NB4 (cell line): Measurements from ENCODE around the gene TNP2.

Experiments used
- DNase-seq: peaks from one replicate; pipeline ENCODE4 v3.0.0; 2010; ENCODE audit warnings: low read depth
- H3K4me3 ChIP-seq: one replicate; pipeline ENCODE4 v1.5.1; 2011; ENCODE audit warnings: mild to moderate bottlenecking, low read depth, low read length, moderate library complexity
- MYC ChIP-seq: IDR thresholded peaks from 2 replicates; pipeline ENCODE4 v1.6.1; 2011; ENCODE audit warnings: low read depth, low read length
- POLR2A ChIP-seq: IDR thresholded peaks from 2 replicates; pipeline ENCODE4 v1.6.1; 2011; ENCODE audit warnings: mild to moderate bottlenecking; ENCODE audit not compliant: insufficient read length; ENCODE audit errors: extremely low read depth
- TF ChIP-seq, protein P1 (sequence below): IDR thresholded peaks from one replicate; pipeline ENCODE4 v1.5.1; 2012; ENCODE audit warnings: low read depth, low read length
- TF ChIP-seq, protein P2 (sequence below): IDR thresholded peaks from 2 replicates; pipeline ENCODE4 v1.6.1; 2011; ENCODE audit warnings: low read depth, low read length

The TNP2 gene

DNA sequence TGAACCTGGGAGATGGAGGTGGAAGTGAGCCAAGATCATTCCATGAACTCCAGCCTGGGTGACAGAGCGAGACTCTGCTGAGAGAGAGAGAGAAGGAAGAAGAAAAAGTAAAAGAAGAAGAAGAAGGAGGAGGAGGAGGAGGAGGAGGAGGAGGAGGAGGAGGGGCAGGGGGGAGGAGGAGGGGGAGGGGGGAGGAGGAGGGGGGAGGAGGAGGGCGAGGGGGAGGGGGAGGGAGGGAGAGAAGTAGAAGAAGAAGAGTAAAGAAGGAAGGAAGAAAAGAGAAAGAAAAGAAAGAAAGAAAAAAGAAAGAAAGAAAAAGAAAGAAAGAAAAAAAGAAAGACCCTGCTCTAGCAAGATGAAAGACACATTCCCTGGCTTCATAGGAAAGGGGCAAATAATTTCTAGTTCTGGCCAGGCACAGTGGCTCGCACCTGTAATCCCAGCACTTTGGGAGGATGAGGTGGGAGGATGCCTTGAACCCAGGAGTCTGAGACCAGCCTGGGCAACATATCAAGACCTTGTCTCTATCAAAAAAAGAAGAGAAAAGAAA is 36.7 kb downstream of the TNP2 start:
- H3K4me3 ChIP-seq = no peak overlapping the region
- TF ChIP-seq, protein P1, sequence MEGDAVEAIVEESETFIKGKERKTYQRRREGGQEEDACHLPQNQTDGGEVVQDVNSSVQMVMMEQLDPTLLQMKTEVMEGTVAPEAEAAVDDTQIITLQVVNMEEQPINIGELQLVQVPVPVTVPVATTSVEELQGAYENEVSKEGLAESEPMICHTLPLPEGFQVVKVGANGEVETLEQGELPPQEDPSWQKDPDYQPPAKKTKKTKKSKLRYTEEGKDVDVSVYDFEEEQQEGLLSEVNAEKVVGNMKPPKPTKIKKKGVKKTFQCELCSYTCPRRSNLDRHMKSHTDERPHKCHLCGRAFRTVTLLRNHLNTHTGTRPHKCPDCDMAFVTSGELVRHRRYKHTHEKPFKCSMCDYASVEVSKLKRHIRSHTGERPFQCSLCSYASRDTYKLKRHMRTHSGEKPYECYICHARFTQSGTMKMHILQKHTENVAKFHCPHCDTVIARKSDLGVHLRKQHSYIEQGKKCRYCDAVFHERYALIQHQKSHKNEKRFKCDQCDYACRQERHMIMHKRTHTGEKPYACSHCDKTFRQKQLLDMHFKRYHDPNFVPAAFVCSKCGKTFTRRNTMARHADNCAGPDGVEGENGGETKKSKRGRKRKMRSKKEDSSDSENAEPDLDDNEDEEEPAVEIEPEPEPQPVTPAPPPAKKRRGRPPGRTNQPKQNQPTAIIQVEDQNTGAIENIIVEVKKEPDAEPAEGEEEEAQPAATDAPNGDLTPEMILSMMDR = no peak
- TF ChIP-seq POLR2A (no peak), MYC (no peak)
- TF ChIP-seq, protein P2, sequence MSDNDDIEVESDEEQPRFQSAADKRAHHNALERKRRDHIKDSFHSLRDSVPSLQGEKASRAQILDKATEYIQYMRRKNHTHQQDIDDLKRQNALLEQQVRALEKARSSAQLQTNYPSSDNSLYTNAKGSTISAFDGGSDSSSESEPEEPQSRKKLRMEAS = no peak
- DNase-seq = no peak

DNA sequence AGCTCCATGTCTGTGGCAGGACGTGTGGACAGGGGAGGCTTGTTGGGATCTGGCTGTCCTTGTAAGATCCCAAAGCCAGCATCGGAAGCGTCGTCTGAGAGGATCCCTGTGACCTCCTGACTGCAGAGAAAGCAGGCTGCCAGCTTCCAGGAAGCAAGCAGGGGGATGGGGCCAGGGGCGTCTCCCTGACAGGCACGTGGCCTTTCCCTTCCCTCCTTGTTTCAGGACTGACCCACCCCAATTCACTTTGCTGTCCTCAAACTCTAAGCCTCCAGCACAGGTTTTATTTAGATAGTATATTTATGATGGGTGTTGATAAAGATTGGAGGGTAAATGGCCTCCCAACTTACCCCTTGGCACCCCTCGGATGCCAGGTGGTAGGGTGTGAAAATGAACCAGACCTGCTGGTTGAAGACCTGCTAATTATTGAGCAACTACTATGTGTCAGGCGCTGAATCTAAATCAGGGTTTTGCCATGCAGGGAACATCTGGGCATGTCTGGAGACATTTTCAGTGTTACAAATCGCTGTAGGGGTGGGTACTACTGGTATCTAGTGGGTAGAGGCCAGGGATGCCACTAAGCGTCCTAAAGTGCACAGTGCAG is 37.7 kb downstream of the TNP2 start:
- no peak for DNase-seq
- no peak for TF ChIP-seq POLR2A
- TF ChIP-seq MYC = no peak
- TF ChIP-seq, protein P2 = no peak
- TF ChIP-seq, protein P1 = no peak
- no peak overlapping the region for H3K4me3 ChIP-seq

DNA sequence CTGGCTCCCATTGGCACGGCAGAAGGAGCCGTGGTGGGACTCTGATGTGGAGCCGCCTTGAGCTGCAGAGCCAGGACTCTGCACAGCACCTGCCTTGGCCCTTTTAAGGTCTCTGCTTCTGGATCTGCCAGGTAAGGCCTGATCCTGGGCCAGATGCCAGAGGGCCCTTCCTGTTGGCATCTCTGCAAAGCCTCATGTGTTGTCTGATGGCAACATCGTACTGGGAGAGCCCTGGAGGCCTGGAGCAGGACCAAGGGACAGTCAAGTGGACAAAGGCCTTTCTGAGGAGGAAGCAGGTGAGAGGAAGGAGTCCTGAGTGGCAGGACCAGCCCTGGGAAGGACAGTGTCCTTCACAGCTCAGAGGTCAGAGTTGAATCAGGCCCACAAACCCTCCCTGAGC is 39.2 kb downstream of the TNP2 start:
- no peak overlapping the region for H3K4me3 ChIP-seq
- TF ChIP-seq, protein P1 = no peak
- DNase-seq = no peak

DNA sequence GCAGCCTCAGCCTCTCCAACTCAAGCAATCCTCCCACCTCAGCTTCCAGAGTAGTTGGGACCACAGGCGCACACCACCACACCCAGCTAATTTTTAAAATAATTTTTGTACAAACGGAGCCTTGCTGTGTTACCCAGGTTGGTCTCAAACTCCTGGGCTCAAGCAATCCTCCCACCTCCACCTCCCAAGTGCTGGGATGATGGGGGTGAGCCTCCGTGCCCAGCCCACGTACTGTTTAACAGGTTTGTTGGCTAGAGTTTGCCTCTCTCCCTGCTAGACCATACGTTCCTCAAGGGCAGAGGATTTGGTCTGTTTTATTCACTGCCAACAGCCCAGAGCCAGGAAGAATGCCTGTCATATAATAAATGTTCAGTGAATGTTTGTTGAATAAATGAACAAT is 39.7 kb downstream of the TNP2 start:
- no peak for TF ChIP-seq MYC
- TF ChIP-seq, protein P2 = no peak
- TF ChIP-seq, protein P1 = no peak
- no peak for TF ChIP-seq POLR2A
- no peak overlapping the region for H3K4me3 ChIP-seq
- no peak for DNase-seq

DNA sequence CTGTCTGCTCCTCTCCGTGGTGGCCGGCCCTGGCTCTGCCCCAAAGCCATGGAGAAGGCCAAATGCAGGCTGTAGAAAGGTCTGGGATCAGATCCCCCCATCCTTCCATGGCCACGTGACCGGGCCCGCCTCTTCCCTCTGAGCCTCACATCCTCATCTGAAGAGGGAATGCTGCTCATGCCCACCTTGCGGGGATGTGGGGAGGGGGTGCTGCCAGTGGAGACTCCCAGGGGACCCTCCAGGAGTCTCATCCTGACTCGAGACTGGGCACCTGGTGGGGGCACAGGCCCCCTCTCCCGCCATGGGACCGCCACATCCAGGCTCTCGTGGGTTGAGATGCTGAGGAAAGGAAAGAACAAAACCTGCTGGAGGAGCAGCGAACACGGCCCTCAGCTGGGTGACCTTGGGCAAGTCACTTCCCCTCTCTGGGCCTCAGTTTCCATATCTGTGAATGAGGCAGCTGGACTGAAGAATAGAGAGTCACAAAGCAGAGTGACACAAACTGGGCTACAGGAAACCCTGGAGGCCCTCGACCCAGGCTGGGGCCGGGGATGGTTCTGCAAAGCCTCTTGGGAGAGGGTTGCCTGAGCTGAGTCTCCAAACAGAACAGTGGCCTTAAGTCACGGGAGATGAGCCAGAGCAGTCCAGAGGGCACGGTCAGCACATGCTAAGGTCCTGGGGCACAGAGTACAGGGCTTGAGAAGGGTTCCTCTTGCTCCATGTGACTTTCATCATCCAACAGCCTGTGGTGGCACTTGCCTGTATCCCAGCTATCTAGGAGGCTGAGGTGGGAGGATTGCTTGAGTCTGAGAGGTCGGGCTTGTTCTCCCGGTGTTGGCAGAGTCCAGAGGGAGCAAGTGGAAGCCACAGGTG is 43.2 kb downstream of the TNP2 start:
- H3K4me3 ChIP-seq = no peak overlapping the region
- DNase-seq = no peak
- TF ChIP-seq, protein P2 = no peak
- TF ChIP-seq, protein P1 = no peak
- no peak for TF ChIP-seq POLR2A
- TF ChIP-seq MYC = no peak
